KBM-7 (cell line): ENCODE data around the gene SEPTIN5.

ENCODE experiments used
- DNase-seq: peaks from one replicate; pipeline ENCODE4 v3.0.0-alpha.2; 2015
- in situ Hi-C: fragments of 300-500 bp; cut with MboI; formaldehyde crosslinking; loops from 2 replicates; pipeline ENCODE4 v1.14.3; 2020; ENCODE audit warnings: low sequenced_read_pairs, low pct_unique_long_range_greater_than_20kb, mixed read lengths

The SEPTIN5 gene

DNA sequence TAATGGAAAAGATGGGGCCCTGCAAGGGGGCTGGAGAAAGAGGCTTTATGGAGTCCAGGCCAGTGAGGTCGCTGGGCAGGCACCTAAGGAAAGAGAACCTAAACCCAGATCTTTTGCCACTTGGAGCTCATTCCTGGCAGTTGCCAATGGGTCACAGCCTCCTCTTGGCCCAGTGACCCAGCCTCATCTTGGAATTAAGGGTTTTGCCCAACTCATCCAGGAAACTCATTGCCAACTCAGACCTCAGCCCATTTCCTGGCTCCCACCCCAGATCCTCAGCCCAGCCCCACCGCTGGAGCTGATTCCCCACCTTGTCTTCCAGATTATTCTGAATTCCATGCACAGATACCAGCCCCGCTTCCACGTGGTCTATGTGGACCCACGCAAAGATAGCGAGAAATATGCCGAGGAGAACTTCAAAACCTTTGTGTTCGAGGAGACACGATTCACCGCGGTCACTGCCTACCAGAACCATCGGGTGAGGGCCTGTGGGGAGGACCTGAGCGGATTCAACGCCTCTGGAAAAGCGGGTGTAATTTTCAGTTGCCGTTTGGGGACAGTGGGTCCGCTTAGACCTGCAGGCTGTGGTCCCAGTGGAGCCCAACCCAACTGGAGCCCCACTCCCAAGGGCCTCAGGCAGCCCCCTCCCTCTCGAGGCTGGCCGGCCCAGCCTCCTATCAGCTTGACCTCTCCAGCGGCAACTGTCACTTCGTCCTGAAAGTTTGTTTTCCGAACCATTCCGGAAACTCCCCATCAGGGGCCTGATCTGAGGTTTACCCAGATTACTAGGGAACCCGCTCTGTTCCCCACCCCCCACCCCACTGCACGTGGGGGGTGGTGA, 50.6 kb downstream of the SEPTIN5 start:
- DNase-seq = no peak
- in situ Hi-C loops = no loop called here

DNA sequence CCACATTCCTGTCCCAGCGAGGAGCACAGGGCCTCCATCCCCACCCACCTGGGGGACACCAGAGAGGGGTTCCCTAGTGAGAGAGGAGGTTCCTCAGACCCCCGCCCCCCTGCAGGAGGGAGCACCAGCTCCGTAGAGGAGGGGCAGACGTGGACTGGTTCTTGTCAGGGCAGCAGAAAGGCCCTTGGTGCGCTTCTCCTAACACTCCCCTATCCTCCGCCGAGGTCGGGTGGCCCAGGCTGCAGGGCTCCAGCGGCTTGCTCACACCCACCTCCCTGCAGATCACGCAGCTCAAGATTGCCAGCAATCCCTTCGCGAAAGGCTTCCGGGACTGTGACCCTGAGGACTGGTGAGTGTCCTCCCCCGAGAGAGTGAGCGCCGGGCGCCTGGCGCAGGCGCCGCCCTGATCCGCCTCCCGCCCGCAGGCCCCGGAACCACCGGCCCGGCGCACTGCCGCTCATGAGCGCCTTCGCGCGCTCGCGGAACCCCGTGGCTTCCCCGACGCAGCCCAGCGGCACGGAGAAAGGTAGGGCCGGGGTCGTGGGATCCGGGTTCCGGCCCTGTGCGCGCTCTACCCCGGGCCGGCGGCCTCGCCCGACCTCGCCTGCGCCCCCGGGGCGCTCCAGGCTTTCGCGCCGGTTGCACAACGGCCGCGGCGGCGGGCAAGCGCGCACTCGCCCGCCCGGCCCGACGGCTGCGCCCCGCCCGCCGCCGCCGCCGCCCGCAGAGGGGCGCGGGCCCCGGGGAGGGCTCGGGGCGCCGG, 51.4 kb downstream of the SEPTIN5 start:
- peak; percentile 20 for DNase-seq
- in situ Hi-C loops = no loop called here

DNA sequence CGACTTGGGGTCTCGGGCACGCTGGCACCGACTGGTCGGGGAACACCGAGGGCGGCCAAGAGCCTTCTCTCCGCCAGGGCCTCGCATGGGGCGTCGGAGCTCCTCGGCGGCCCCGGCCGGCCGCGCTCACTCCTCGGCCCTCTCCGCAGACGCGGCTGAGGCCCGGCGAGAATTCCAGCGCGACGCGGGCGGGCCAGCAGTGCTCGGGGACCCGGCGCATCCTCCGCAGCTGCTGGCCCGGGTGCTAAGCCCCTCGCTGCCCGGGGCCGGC, 51.9 kb downstream of the SEPTIN5 start:
- in situ Hi-C loops = no loop called here
- DNase-seq = no peak

DNA sequence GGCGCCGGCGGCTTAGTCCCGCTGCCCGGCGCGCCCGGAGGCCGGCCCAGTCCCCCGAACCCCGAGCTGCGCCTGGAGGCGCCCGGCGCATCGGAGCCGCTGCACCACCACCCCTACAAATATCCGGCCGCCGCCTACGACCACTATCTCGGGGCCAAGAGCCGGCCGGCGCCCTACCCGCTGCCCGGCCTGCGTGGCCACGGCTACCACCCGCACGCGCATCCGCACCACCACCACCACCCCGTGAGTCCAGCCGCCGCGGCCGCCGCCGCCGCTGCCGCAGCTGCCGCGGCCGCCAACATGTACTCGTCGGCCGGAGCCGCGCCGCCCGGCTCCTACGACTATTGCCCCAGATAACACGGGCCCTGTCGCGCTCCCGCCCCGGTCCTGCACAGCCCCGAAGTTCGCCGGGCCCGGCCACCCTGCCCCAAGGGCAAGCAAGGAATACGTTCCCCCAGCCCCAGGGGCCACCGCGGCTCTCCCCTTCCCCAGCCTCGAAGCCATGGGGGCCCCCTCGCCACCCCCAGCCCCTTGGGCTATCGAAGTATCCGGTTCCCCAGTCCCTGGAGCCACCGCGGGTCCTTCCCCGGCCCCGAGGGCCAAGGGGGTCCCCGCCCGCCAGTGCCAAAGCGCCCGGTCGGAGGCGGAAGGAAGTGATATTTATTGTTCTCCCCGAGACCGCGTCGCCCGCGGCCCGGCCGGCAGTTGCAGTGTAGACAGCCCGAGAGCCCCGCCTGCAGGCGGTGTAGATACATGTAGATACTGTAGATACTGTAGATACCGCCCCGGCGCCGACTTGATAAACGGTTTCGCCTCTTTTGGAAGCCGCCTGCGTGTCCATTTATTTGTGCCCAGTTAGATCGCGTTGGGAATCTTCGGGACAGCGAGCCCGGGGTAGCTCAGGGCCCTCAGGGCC, 52.5 kb downstream of the SEPTIN5 start:
- in situ Hi-C loops = no loop called here
- peak; percentile 85 for DNase-seq

DNA sequence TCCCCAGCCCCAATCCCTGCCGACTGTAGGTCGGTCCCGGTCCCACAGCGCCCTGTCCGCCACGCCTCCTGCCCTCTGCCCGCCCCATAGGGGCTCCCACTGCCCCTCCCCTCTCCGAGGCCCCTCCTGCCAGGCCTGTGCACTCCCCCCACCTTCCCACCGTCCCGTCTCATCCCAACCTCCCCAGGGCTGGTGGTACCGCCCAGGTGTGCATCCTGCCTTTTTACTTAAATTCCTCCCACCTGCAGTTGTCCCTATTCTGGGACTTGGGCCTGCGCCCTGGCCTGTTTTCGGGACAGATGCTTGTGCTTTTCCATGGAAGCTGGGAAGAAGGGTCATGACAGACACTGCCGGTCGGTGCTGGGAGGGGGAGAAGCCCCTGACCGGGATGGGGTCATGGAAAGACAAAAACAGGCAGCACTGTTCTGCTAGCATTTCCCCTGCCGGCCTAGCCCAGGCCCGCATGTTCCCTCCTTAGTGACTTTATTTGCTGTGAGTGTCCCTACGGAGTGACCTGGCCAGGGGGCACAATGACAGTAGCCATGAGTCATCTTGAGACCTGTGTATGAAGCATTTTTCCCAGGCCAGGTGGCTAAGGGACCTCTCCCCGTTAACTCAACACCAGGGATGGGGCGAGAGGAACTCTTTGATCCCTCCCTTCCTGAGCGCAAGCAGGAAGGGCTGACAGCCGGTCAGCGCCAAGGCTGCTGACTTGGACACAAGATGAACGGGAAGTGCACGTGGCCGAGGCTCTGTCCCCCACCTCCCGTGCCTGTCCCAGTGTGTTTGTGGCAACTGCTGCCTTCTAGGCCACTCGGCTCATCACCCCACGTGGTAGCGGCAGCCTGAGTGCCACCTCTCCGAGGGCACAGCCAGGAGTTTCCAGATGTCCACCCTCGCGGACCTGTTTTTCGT, 53.4 kb downstream of the SEPTIN5 start:
- in situ Hi-C loops = no loop called here
- DNase-seq = no peak

DNA sequence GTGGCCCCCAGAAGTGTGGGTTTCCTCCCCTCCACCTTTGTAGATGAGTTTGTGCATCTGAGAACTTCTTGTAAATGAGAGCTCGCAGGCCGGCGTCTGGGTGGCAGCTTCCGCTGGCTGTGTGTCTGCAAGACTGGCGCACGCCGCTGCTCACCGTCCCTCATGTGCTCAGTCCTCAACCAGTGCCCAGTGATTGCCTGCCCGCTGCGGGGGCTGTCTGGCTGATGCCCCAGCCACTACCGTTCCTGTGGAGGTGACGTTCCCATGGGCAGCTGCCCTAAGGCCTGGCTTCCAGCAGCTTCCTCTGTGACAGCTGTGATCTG, 55.1 kb downstream of the SEPTIN5 start:
- no peak for DNase-seq
- in situ Hi-C loops = no loop called here

DNA sequence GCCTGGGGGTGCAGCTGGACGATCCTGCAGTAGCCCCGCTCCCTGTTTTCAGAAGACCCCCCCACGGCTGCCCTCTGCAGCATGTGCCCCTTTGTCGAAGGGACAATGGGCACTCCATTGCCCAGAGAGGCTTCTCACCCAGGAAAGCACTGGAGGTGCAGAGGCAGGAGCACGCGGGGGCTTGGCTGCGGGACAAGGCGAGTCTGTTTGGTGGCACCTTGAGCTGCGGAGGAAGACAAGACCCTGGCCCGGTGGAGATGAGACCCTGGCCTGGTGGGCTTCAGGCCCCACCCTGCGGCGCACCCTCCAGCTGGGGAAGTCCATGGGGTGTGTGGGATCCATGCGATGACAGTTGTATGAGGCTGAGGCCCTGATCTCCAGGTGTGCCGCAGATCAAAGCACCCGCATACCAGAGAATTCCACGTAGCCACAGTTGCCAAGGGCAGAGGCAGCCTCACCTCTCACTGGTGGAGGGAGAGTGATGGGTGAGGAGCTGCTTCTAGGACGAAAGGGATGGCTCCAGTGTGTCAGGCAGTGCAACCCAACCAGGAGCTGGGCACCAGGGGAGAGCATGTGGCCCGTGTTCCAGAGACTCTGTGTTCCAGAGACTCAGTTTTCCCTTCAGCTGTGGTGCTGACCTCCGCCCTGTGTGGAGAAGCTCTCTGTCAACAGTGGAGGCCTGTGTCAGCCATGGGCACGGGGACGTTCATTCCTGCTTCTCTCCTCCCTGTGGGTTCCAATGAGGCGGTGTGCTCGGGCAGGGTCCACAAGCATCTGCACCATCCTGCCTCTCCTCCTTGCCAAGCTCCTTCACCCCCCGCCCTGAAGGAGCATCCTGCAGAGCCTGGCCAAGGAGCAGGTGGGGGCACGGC, 56.3 kb downstream of the SEPTIN5 start:
- in situ Hi-C loops = no loop called here
- no peak for DNase-seq

DNA sequence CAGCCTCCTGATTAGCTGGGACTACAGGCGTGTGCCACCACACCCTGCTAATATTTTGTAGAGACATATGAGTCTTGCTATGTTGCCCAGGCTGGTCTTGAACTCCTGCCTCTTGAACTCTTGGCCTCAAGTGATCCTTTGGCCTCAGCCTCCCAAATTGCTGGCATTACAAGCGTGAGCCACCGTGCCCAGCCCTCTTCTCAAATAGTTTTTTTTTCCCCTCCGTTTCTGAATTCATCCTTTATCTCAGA, 58.0 kb downstream of the SEPTIN5 start:
- in situ Hi-C loops = no loop called here
- DNase-seq = no peak
